ENCODE measurements around the gene RBMS3. TPM values are rescaled to one million over a fixed set of nuclear protein-coding genes. Genes with fewer than 3 reads are reported as not detected.

RBMS3 gene
- total and polyA plus RNA-seq, 2 of the 8 experiments (the other 6 are each of a cell fraction or from before 2014, with no cell fraction given) = 3.7 to 6.9 TPM

- Histone ChIP-seq H3K27ac (ENCODE audit: low read depth, low read length) (no peak overlapping the region), H3K27me3 (replicated peaks in 1 of 4; ENCODE audit: control insufficient read depth in 3 of 4, extremely low read depth in 1 of 4, insufficient read depth in 3 of 4, low read length in 3 of 4) (no peaks in the 10 kb centered on the region), H3K14ac (ENCODE audit: insufficient read length) (no peak overlapping the region), H3K79me1 (ENCODE audit: low read depth, low read length) (no peaks in the 10 kb centered on the region), H2BK20ac (ENCODE audit: low read length) (no peak overlapping the region), H2BK12ac (ENCODE audit: low read depth, low read length) (no peak overlapping the region), H3K4me3 (ENCODE audit: extremely low read depth in 1 of 4, insufficient read depth in 2 of 4, low read depth in 3 of 4, low read length in 4 of 4) (no peak overlapping the region), H2BK5ac (ENCODE audit: low read depth, low read length) (no peak overlapping the region), H2AK5ac (ENCODE audit: low read depth, low read length) (no peak overlapping the region), H2AFZ (ENCODE audit: low read length) (no peak overlapping the region), H4K91ac (replicated peaks; ENCODE audit: insufficient read length, low read length) (no peak overlapping the region), H3K4me1 (replicated peaks in 1 of 4; ENCODE audit: control insufficient read depth in 3 of 4, insufficient read depth in 4 of 4, low read length in 3 of 4) (peaks cover 0 to 2% (median 0%) of the 10 kb centered on the region in 4 experiments; a peak in 1 of 7 replicates), H3K9me3 (ENCODE audit: insufficient read depth in 2 of 2, low read depth in 1 of 2, low read length in 1 of 2) (no peaks in the 10 kb centered on the region), H3K4me2 (ENCODE audit: insufficient read depth in 1 of 2, low read depth in 2 of 2, low read length in 2 of 2) (no peak overlapping the region), H3K23me2 (ENCODE audit: low read depth, low read length) (no peaks in the 10 kb centered on the region), H2BK120ac (replicated peaks; ENCODE audit: low read depth, low read length) (no peak overlapping the region), H3K23ac (ENCODE audit: insufficient read length) (no peak overlapping the region), H3K18ac (ENCODE audit: extremely low read depth, low read length) (no peak overlapping the region), H3K79me2 (ENCODE audit: control insufficient read depth in 1 of 2, insufficient read depth in 2 of 2, low read length in 2 of 2) (no peaks in the 10 kb centered on the region), H4K8ac (ENCODE audit: extremely low read depth, insufficient read depth, low read length) (no peak overlapping the region), H3K56ac (replicated peaks; ENCODE audit: insufficient read length, low read depth, low read length) (no peak overlapping the region), H2BK15ac (ENCODE audit: low read length) (no peak overlapping the region), H3K36me3 (ENCODE audit: control insufficient read depth in 2 of 4, insufficient read depth in 4 of 4, low read length in 3 of 4) (no peaks in the 10 kb centered on the region), H3K9ac (replicated peaks in 1 of 4; ENCODE audit: extremely low read depth in 1 of 4, low read depth in 3 of 4, low read length in 3 of 4) (no peak overlapping the region), H4K5ac (ENCODE audit: insufficient read length, low read depth, low read length) (no peak overlapping the region), H3K4ac (replicated peaks; ENCODE audit: insufficient read length, low read depth, low read length) (no peak overlapping the region), H4K20me1 (replicated peaks in 1 of 2; ENCODE audit: control insufficient read depth in 1 of 2, insufficient read depth in 2 of 2, low read length in 2 of 2) (no peaks in the 10 kb centered on the region)
- TF ChIP-seq MAFK (IDR thresholded peaks at IDR 0.05; ENCODE audit: low read depth, low read length) = no peak
- TF ChIP-seq POLR2AphosphoS5 (IDR thresholded peaks at IDR 0.05; ENCODE audit: low read depth, low read length) = no peak
- DNase-seq (ENCODE audit: low read depth in 1 of 2, low spot score in 2 of 2) (no peak), FAIRE-seq (no peak)
- 94% methylated on average over 4 of the region's 4 CpGs; no CpG with 5 or more reads in 1 of the 2 experiments for WGBS, 2 experiments (ENCODE audit: extremely low coverage in 1 of 2, insufficient coverage in 1 of 2, insufficient read length in 1 of 2, insufficient replicate concordance in 2 of 2, low coverage in 1 of 2, low lambda C conversion rate in 2 of 2, missing lambda C conversion rate in 1 of 2)
- ChIA-PET POLR2A (ENCODE audit: partially characterized antibody) (no interaction called here), CTCF (ENCODE audit: partially characterized antibody) (no interaction called here)
These were observed 321.2 kb downstream of the RBMS3 start for GRCh38 chr3:29601861-29602585.
